ENCODE measurements around the gene ZDHHC24.

Gene ZDHHC24

DNA sequence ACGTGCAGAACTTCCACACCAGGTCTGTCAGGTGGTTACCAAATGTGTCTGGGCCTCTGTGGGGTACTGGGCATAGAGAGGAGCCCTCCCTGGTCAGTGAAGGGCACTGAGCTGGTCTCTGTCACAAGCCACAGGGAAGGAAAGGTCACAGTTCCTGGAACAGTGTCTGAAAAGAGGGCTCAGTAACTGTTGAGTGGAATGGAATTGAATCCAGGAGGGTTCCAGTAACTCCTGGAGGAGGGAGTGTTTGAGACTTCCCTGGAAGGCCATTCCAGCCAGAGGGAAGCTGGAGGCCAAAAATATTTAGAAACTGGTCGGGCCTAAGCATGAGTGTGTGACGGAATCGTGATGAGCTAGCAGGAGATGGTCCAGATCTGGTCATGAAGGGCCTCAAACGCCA lies 8.8 kb upstream of the ZDHHC24 start:
- TF ChIP-seq, protein P1, sequence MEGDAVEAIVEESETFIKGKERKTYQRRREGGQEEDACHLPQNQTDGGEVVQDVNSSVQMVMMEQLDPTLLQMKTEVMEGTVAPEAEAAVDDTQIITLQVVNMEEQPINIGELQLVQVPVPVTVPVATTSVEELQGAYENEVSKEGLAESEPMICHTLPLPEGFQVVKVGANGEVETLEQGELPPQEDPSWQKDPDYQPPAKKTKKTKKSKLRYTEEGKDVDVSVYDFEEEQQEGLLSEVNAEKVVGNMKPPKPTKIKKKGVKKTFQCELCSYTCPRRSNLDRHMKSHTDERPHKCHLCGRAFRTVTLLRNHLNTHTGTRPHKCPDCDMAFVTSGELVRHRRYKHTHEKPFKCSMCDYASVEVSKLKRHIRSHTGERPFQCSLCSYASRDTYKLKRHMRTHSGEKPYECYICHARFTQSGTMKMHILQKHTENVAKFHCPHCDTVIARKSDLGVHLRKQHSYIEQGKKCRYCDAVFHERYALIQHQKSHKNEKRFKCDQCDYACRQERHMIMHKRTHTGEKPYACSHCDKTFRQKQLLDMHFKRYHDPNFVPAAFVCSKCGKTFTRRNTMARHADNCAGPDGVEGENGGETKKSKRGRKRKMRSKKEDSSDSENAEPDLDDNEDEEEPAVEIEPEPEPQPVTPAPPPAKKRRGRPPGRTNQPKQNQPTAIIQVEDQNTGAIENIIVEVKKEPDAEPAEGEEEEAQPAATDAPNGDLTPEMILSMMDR (IDR thresholded peaks at IDR 0.05; ENCODE audit: low read depth, low read length), result no peak
- no peak overlapping the region for H3K4me3 ChIP-seq (replicated peaks in 1 of 2; ENCODE audit: low read depth in 2 of 2, low read length in 2 of 2)
- no peak for DNase-seq (ENCODE audit: low read depth in 2 of 2)

DNA sequence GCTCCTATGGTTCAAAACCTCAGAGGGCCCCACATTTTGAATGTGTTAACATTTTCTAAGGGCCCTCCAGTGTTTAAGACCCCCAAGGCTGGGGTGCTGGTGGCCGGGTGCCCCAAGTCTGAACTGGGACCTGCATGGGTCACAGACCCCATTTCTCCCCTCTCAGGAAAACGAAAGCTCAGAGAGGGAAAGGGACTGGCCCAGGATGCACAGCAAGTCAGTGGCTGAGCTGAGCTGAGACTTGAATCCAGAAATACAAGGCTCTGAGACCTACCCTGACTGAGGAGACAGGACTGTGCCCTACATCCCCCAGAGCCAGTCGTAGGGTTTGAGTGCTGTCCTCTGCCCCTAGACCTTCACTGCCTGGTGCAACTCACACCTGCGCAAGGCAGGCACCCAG lies 5.0 kb upstream of the ZDHHC24 start:
- no peak for DNase-seq (ENCODE audit: low read depth in 2 of 2)
- H3K4me3 ChIP-seq (replicated peaks in 1 of 2; ENCODE audit: low read depth in 2 of 2, low read length in 2 of 2), result no peak overlapping the region
- TF ChIP-seq, protein P1 (IDR thresholded peaks at IDR 0.05; ENCODE audit: low read depth, low read length), result no peak

DNA sequence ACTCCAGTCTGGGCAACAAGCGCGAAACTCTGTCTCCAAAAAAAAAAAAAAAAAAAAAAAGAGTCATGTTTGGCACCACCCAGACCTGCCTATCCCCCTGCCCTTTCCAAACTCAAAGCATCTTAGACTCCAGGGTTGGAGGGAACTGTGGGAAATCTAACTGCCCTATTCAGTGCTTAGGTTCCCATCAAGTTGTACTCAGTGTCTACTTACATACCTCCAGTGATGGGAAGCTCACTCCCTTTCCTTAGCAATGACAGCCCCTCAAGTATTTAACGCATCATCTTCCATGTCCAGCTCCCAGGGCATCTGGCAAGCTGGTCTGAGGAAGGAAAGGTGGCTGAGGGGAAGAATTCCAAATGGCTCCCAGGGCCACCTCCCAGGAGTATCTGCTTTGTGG lies 3.8 kb upstream of the ZDHHC24 start:
- TF ChIP-seq, protein P1 (IDR thresholded peaks at IDR 0.05; ENCODE audit: low read depth, low read length), result no peak
- no peak for DNase-seq (ENCODE audit: low read depth in 2 of 2)
- H3K4me3 ChIP-seq (replicated peaks in 1 of 2; ENCODE audit: low read depth in 2 of 2, low read length in 2 of 2), result no peak overlapping the region

DNA sequence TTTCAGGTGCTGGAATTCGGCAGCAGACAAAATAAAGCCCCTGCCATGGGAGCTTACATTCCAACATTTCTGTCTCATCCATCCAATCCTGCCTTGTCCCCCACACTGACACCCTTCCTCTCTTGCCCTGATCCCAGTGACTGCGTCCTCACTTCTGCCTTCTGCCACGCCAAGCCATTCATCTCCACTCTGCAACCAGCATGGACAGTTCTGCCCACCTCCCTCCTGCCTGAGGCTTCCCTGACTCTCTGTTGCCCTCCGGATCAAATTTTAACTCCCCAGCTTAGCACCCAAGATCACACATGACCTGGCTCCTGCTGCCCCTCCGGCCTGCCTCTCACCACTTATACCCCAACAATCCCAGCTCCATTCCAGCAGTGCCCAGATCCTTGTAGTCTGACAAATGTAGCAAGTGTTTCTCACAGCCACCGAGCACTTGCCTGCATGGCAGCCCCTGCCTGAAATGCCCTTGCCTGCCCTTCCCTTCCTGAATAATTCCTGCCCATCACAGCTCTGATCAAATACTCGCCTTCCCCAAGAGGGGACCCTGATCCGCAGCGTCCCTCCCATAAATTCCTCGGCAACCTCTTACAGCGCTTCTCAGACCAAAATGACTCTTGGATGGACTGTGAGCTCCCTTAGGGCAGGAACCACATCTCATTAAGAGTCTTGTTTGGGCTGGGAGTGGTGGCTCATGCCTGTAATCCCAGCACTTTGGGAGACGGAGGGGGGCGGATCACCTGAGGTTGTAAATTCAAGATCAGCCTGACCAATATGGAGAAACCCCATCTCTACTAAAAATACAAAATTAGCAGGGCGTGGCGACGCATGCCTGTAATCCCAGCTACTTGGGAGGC lies 3.2 kb upstream of the ZDHHC24 start:
- TF ChIP-seq, protein P1 (IDR thresholded peaks at IDR 0.05; ENCODE audit: low read depth, low read length), result no peak
- H3K4me3 ChIP-seq (replicated peaks in 1 of 2; ENCODE audit: low read depth in 2 of 2, low read length in 2 of 2), result no peak overlapping the region
- DNase-seq (ENCODE audit: low read depth in 2 of 2), result no peak

DNA sequence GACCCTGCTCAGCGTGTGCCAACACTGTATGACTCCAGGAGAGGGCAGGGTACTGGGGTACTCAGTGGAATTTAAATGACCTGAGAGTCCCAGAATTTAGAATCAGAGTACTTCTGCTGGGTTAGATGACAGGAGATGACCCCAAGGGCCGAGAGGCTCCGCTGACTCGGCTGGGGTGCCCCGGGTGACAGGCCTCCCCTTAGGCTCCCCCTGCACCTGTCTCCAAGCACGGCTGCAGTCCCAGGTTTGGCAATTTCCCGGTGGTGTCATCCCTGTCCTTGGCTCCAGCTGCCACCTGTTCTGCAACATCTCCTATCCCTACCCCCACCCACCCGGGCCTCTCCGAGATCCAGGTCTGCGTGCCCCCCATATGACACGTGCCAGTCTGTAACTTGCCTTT lies 2.2 kb upstream of the ZDHHC24 start:
- TF ChIP-seq, protein P1 (IDR thresholded peaks at IDR 0.05; ENCODE audit: low read depth, low read length), result no peak
- DNase-seq (ENCODE audit: low read depth in 2 of 2), result no peak
- no peak overlapping the region for H3K4me3 ChIP-seq (replicated peaks in 1 of 2; ENCODE audit: low read depth in 2 of 2, low read length in 2 of 2)

DNA sequence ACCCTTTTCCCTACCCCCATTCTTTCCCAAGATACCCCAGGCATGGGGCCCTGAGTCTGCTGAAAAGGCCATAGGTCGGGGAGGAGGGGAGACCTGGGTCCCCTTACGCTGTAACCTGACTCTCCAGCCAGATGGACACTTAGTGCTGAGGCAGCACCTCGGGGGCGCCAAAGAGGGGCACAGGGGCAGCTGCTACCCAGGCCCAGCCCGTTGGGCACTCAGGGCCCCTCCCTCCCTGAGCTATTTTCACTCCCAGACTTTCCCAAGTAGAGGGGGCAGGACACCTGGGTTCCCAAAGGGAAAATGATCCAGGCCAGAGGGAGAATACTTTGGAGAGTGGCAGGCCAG lies 1.8 kb upstream of the ZDHHC24 start:
- H3K4me3 ChIP-seq (replicated peaks in 1 of 2; ENCODE audit: low read depth in 2 of 2, low read length in 2 of 2), result no peak overlapping the region
- DNase-seq (ENCODE audit: low read depth in 2 of 2), result no peak
- TF ChIP-seq, protein P1 (IDR thresholded peaks at IDR 0.05; ENCODE audit: low read depth, low read length), result no peak
